Fibroblast of lung (primary cell): ENCODE results near the gene CCDC190. TPM values are rescaled to one million over a fixed set of nuclear protein-coding genes. Genes with fewer than 3 reads are reported as not detected.
A peak's percentile ranks its signal among the peaks of the same experiment; 100 is the strongest.

Source experiments
- DNase-seq, 2 donors: peaks; one replicate each; pipeline versions ENCODE4 v3.0.0 to v3.0.0-alpha.2; 2010; ENCODE audit warnings: low read depth in 2 of 2
- H2AFZ ChIP-seq: 2 replicates; pipeline ENCODE4 v1.5.1; 2012; ENCODE audit warnings: low read length, control low read depth, inconsistent platforms
- H3K27ac ChIP-seq: 2 replicates; pipeline ENCODE4 v1.5.1; 2011; ENCODE audit warnings: low read length, control low read depth; ENCODE audit not compliant: insufficient read depth
- H3K27me3 ChIP-seq: 2 replicates; pipeline ENCODE4 v1.5.1; 2011; ENCODE audit warnings: mild to moderate bottlenecking, low read length; ENCODE audit not compliant: control insufficient read depth, insufficient read depth
- H3K36me3 ChIP-seq: 2 replicates; pipeline ENCODE4 v1.5.1; 2011; ENCODE audit warnings: low read length; ENCODE audit not compliant: control insufficient read depth, insufficient read depth
- H3K4me1 ChIP-seq: 2 replicates; pipeline ENCODE4 v1.5.1; 2011; ENCODE audit warnings: low read length; ENCODE audit not compliant: control insufficient read depth, insufficient read depth; ENCODE audit errors: extremely low read depth
- H3K4me2 ChIP-seq: 2 replicates; pipeline ENCODE4 v1.5.1; 2011; ENCODE audit warnings: low read length, control low read depth; ENCODE audit not compliant: insufficient read depth; ENCODE audit errors: extremely low read depth
- H3K4me3 ChIP-seq, 4 experiments: fragments of 200-600 bp in 1 of 4; sonication (generic) in 1 of 4; replicated peaks in 1 of 4; 2 replicates each; pipeline ENCODE4 v1.5.1; 2011 to 2016; ENCODE audit warnings: low read length in 4 of 4, low read depth in 3 of 4, mild to moderate bottlenecking in 3 of 4, control low read depth in 2 of 4, inconsistent platforms in 1 of 4, mixed read lengths in 1 of 4; ENCODE audit not compliant: insufficient read depth in 1 of 4; ENCODE audit errors: control extremely low read depth in 1 of 4
- H3K79me2 ChIP-seq: 2 replicates; pipeline ENCODE4 v1.5.1; 2012; ENCODE audit warnings: mild to moderate bottlenecking, low read length, inconsistent platforms; ENCODE audit not compliant: control insufficient read depth, insufficient read depth
- H3K9ac ChIP-seq: 2 replicates; pipeline ENCODE4 v1.5.1; 2011; ENCODE audit warnings: mild to moderate bottlenecking, low read length, control low read depth; ENCODE audit not compliant: insufficient read depth
- H3K9me3 ChIP-seq: 2 replicates; pipeline ENCODE4 v1.5.1; 2012; ENCODE audit warnings: low read depth, low read length; ENCODE audit not compliant: control insufficient read depth, insufficient read depth
- H4K20me1 ChIP-seq: 2 replicates; pipeline ENCODE4 v1.5.1; 2011; ENCODE audit warnings: low read length; ENCODE audit not compliant: control insufficient read depth, insufficient read depth; ENCODE audit errors: extremely low read depth
- EZH2 ChIP-seq: IDR thresholded peaks from 2 replicates; pipeline ENCODE4 v1.5.1; 2012; ENCODE audit warnings: low read length, control low read depth, mild to moderate bottlenecking; ENCODE audit errors: missing control alignments
- polyA plus RNA-seq, 2 donors: library from polyadenylated mRNA; depleted of rRNA in 1 of 2; stranded (reverse) in 1 of 2; unstranded in 1 of 2; fragments of >200 nt; gene quantifications; 2 replicates each; pipeline ENCODE4 v1.2.1, GENCODE V29; 2011 to 2012; ENCODE audit warnings: missing spikeins in 1 of 2
- total RNA-seq: library from RNA; depleted of rRNA; stranded (reverse); fragments of >200 nt; gene quantifications from 2 replicates; pipeline ENCODE4 v1.2.1, GENCODE V29; 2014
- TF ChIP-seq, protein P1 (sequence below), 2 donors: IDR thresholded peaks in 1 of 2; conservative IDR thresholded peaks in 1 of 2; 1 replicate in 1 of 2; 2 replicates in 1 of 2; pipeline ENCODE4 v1.5.1; 2011 to 2012; ENCODE audit warnings: low read length in 2 of 2, control low read depth in 1 of 2, inconsistent platforms in 1 of 2, low read depth in 1 of 2, mild to moderate bottlenecking in 1 of 2

The CCDC190 gene
- total and polyA plus RNA-seq, 2 donors (not counting 1 experiment from before 2014, with no cell fraction given) = 0.36 TPM; not detected in 1

DNA sequence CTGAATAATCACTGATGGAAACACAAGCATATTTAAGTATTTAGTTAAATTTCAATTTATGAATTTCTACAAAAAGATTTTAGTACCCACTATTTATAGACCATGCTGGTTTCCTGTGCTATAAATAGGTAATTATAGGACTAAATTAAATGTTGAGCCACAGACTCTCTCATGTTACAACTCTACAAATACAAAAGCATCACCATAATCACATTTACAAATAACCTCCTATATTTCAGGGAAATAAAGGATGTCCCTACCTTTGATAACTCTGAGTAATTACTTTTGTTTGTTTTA lies 32.6 kb upstream of the CCDC190 start:
- H3K27me3 ChIP-seq = no peaks in the 10 kb centered on the region
- H3K4me1 ChIP-seq = no peaks in the 10 kb centered on the region
- no peak for DNase-seq
- no peaks in the 10 kb centered on the region for H3K36me3 ChIP-seq
- H3K27ac ChIP-seq = no peak overlapping the region
- no peaks in the 10 kb centered on the region for H3K79me2 ChIP-seq
- H2AFZ ChIP-seq = no peak overlapping the region
- no peak overlapping the region for H3K4me3 ChIP-seq
- TF ChIP-seq, protein P1, sequence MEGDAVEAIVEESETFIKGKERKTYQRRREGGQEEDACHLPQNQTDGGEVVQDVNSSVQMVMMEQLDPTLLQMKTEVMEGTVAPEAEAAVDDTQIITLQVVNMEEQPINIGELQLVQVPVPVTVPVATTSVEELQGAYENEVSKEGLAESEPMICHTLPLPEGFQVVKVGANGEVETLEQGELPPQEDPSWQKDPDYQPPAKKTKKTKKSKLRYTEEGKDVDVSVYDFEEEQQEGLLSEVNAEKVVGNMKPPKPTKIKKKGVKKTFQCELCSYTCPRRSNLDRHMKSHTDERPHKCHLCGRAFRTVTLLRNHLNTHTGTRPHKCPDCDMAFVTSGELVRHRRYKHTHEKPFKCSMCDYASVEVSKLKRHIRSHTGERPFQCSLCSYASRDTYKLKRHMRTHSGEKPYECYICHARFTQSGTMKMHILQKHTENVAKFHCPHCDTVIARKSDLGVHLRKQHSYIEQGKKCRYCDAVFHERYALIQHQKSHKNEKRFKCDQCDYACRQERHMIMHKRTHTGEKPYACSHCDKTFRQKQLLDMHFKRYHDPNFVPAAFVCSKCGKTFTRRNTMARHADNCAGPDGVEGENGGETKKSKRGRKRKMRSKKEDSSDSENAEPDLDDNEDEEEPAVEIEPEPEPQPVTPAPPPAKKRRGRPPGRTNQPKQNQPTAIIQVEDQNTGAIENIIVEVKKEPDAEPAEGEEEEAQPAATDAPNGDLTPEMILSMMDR (conservative IDR thresholded peaks at IDR 0.05 in 1 of 2, IDR thresholded peaks at IDR 0.05 in 1 of 2; ENCODE audit: low read depth in 1 of 2, low read length in 2 of 2) = no peak
- no peak for TF ChIP-seq EZH2
- H3K4me2 ChIP-seq = no peak overlapping the region
- no peak overlapping the region for H3K9ac ChIP-seq
- no peaks in the 10 kb centered on the region for H3K9me3 ChIP-seq
- no peaks in the 10 kb centered on the region for H4K20me1 ChIP-seq

DNA sequence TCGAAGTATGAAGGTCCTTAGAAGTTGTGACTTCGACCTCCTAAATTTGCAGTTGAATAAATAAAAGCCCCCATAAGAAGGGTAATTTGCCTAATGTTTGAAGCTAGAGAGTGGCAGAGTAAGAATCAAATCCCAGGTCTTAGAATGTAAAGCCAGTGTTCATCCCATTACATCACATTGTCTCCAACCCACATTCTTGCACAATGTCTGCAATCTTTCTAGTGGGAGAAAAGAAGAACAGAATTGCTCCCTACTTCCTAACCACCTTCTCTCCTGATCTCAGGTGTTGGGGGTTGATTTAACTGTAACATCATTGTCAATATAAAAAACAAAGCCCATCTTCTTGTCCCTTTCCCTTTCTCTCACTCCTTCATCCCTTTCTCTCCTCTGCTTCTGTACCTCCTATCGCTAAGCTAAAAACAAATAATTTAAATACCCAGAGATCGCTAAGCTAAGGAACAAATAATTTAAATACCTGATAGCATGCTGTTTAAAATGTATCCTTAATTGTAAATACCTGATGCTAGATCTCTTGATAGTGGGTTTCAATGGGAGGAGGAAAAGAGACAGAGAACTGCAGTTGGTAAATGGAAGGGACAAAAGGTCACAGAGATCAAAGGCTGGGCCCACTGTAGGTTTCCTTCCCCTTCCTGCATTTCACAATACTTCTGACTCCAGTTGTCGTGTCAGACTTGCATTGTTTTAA lies 32.1 kb upstream of the CCDC190 start:
- Histone ChIP-seq H2AFZ (no peak overlapping the region), H3K9me3 (no peaks in the 10 kb centered on the region), H3K4me2 (no peak overlapping the region), H3K9ac (no peak overlapping the region), H4K20me1 (no peaks in the 10 kb centered on the region), H3K79me2 (no peaks in the 10 kb centered on the region), H3K27ac (no peak overlapping the region), H3K4me1 (no peaks in the 10 kb centered on the region), H3K36me3 (no peaks in the 10 kb centered on the region), H3K4me3 (no peak overlapping the region), H3K27me3 (no peaks in the 10 kb centered on the region)
- TF ChIP-seq, protein P1 (conservative IDR thresholded peaks at IDR 0.05 in 1 of 2, IDR thresholded peaks at IDR 0.05 in 1 of 2; ENCODE audit: low read depth in 1 of 2, low read length in 2 of 2) = no peak
- TF ChIP-seq EZH2 = no peak
- peak in 1 of 2 donors; percentile 57 for DNase-seq

DNA sequence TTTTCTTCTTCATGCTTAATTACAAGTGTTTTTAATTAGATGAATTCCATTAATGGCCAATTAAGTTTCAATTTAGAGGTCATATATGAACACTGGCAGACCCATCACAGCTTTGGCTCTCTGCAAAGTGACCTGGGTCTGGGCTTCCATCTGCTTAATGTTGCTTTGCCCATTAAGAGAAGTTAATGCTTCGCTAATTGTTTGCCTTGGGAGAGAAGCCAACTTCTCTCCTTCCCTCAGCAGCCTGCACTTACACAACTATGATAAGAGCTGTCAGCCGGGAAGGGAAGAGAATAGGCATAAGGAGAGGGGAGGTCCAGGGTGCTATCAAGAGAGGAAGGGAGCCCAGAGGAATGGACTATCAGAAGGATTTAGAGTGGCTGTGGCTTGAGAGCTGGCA lies 29.0 kb upstream of the CCDC190 start:
- H4K20me1 ChIP-seq = no peaks in the 10 kb centered on the region
- H3K36me3 ChIP-seq = no peaks in the 10 kb centered on the region
- H2AFZ ChIP-seq = no peak overlapping the region
- no peaks in the 10 kb centered on the region for H3K79me2 ChIP-seq
- H3K9me3 ChIP-seq = no peaks in the 10 kb centered on the region
- H3K4me3 ChIP-seq = no peak overlapping the region
- no peak overlapping the region for H3K9ac ChIP-seq
- TF ChIP-seq, protein P1 (conservative IDR thresholded peaks at IDR 0.05 in 1 of 2, IDR thresholded peaks at IDR 0.05 in 1 of 2; ENCODE audit: low read depth in 1 of 2, low read length in 2 of 2) = no peak
- no peak for TF ChIP-seq EZH2
- no peak overlapping the region for H3K4me2 ChIP-seq
- H3K27ac ChIP-seq = no peak overlapping the region
- no peaks in the 10 kb centered on the region for H3K27me3 ChIP-seq
- no peak for DNase-seq
- H3K4me1 ChIP-seq = no peaks in the 10 kb centered on the region
